Loucy (cell line): ENCODE measurements around the gene SETD2.

Source experiments
- CTCF ChIP-seq: fragments of 200-600 bp; sonication (generic); conservative IDR thresholded peaks from 2 replicates; pipeline ENCODE4 v1.5.1; 2014; ENCODE audit warnings: mild to moderate bottlenecking, antibody characterized with exemption, low read length
- EZH2phosphoT487 ChIP-seq: fragments of 200-600 bp; IDR thresholded peaks from 2 replicates; pipeline ENCODE4 v1.6.1; 2018; ENCODE audit warnings: antibody characterized with exemption, mild to moderate bottlenecking, moderate library complexity, borderline replicate concordance

- TF ChIP-seq CTCF (no peak), EZH2phosphoT487 (no peak)
These were observed 47.0 kb upstream of the SETD2 start for GRCh38 chr3:47210863-47211405.
